Sigmoid colon (tissue), 7 donors: ENCODE data around the gene SLC8A2. TPM values are rescaled to one million over a fixed set of nuclear protein-coding genes. Genes with fewer than 3 reads are reported as not detected.

Experiments
- DNase-seq: peaks from one replicate; pipeline ENCODE4 v3.0.0-alpha.2; 2019
- H3K27ac ChIP-seq, 4 donors: fragments of 200-600 bp; sonication (generic); one replicate each; pipeline ENCODE4 v1.5.1; 2016 to 2019; ENCODE audit warnings: mild to moderate bottlenecking in 1 of 4
- H3K27me3 ChIP-seq, 3 donors: fragments of 200-600 bp; sonication (generic); one replicate each; pipeline ENCODE4 v1.5.1; 2019; ENCODE audit warnings: mild to moderate bottlenecking in 1 of 3
- H3K36me3 ChIP-seq, 4 donors: fragments of 200-600 bp; sonication (generic); one replicate each; pipeline ENCODE4 v1.5.1; 2016 to 2019
- H3K4me1 ChIP-seq, 4 donors: fragments of 200-600 bp; sonication (generic); one replicate each; pipeline ENCODE4 v1.5.1; 2017 to 2019
- H3K4me3 ChIP-seq, 4 donors: fragments of 200-600 bp; sonication (generic); one replicate each; pipeline ENCODE4 v1.5.1; 2017 to 2019; ENCODE audit warnings: mild to moderate bottlenecking in 2 of 4, moderate library complexity in 1 of 4
- H3K9me3 ChIP-seq, 4 donors: fragments of 200-600 bp in 3 of 4; sonication (generic) in 3 of 4; one replicate each; pipeline versions ENCODE4 v1.5.1 to v1.6.1; 2013 to 2019
- CTCF ChIP-seq, 4 experiments: fragments of 450-650 bp in 3 of 4; fragments of 200-600 bp in 1 of 4; IDR thresholded peaks; one replicate each; pipeline ENCODE4 v1.5.1; 2016 to 2019; ENCODE audit warnings: antibody characterized with exemption in 4 of 4, mild to moderate bottlenecking in 3 of 4, moderate library complexity in 2 of 4
- EP300 ChIP-seq, 4 donors: sonication (generic); formaldehyde crosslinking; IDR thresholded peaks; one replicate each; pipeline ENCODE4 v1.6.1; 2017; ENCODE audit warnings: antibody characterized with exemption in 4 of 4
- POLR2A ChIP-seq, 2 donors: fragments of 450-650 bp; IDR thresholded peaks; one replicate each; pipeline ENCODE4 v1.6.1; 2016; ENCODE audit warnings: antibody characterized with exemption in 2 of 2, mild to moderate bottlenecking in 2 of 2, moderate library complexity in 2 of 2
- POLR2AphosphoS5 ChIP-seq, 4 donors: sonication (generic); formaldehyde crosslinking; IDR thresholded peaks; one replicate each; pipeline ENCODE4 v1.6.1; 2017; ENCODE audit warnings: antibody characterized with exemption in 4 of 4
- WGBS, 2 donors: extraction: QIAGEN DNeasy Blood & Tissue Kit; methylation state at CpG; one replicate each; pipeline ENCODE4 v1.1.7; 2013; 5-methylcytosine and 5-hydroxymethylcytosine counted together
- intact Hi-C: fragments of 100-400 bp; cut with DNase I; formaldehyde crosslinking; loops from one replicate; pipeline ENCODE4 v1.15.1; 2023
- polyA plus RNA-seq, 3 donors: library from polyadenylated mRNA; stranded (reverse); fragments of 200-250 nt; gene quantifications; one replicate each; pipeline ENCODE4 v1.2.3, GENCODE V29; 2013
- total RNA-seq, 4 donors: library from RNA; depleted of rRNA; stranded (reverse); fragments of >200 nt; gene quantifications; one replicate each; pipeline ENCODE4 v1.1.0, GENCODE V29; 2016
- donor health status: healthy with polysubstance abuse.
- donor health status: Bipolar disorder and iron deficiency.
- donor health status: healthy.

The SLC8A2 gene
- total and polyA plus RNA-seq, 7 donors: 1.1 to 39.9 (median 10.0) TPM; not detected in 2

- no peak for DNase-seq
- Histone ChIP-seq H3K9me3 (no peaks in the 10 kb centered on the region), H3K4me1 (peaks cover 0 to 15% (median 2%) of the 10 kb centered on the region in 4 donors), H3K27me3 (no peaks in the 10 kb centered on the region), H3K27ac (no peak overlapping the region), H3K36me3 (peaks cover 41 to 87% (median 62%) of the 10 kb centered on the region in 4 donors), H3K4me3 (no peak overlapping the region)
- intact Hi-C loops: no loop called here
- no peak for TF ChIP-seq POLR2A (IDR thresholded peaks at IDR 0.05)
- TF ChIP-seq EP300 (IDR thresholded peaks at IDR 0.05): no peak
- TF ChIP-seq POLR2AphosphoS5 (IDR thresholded peaks at IDR 0.05): no peak
- no peak for TF ChIP-seq CTCF (IDR thresholded peaks at IDR 0.05)
- 93 to 95% methylated on average over 11 of the region's 11 CpGs for WGBS, 2 donors
Measured at GRCh38 chr19:47378246-47378645, 93.4 kb downstream of the SLC8A2 start.

Other genes starting within 250 kb of the SLC8A2 start
- gene BBC3, start 240.7 kb downstream of the SLC8A2 start, total RNA-seq: 1 to 10 TPM; 2.5 to 5.4 (median 4.2) TPM
- 10 to 100 TPM; 16.2 to 39.5 (median 19.7) TPM for gene BBC3, start 240.7 kb downstream of the SLC8A2 start, polyA plus RNA-seq
- gene CCDC9, start 215.4 kb downstream of the SLC8A2 start, total RNA-seq: 10 to 100 TPM; 13.2 to 33.1 (median 20.9) TPM
- 10 to 100 TPM; 16.2 to 42.8 (median 18.7) TPM for gene CCDC9, start 215.4 kb downstream of the SLC8A2 start, polyA plus RNA-seq
- gene INAFM1, start 197.0 kb downstream of the SLC8A2 start, total RNA-seq: 10 to 100 TPM in 3 of 4 donors, 1 to 10 TPM in 1; 8.6 to 16.3 (median 14.8) TPM
- gene INAFM1, start 197.0 kb downstream of the SLC8A2 start, polyA plus RNA-seq: 10 to 100 TPM in 1 of 3 donors, 1 to 10 TPM in 2; 3.0 to 10.7 (median 7.8) TPM
- gene C5AR1, start 162.0 kb downstream of the SLC8A2 start, total RNA-seq: 10 to 100 TPM in 2 of 4 donors, 1 to 10 TPM in 2; 6.9 to 19.4 (median 8.9) TPM
- 10 to 100 TPM in 1 of 3 donors, 1 to 10 TPM in 2; 5.4 to 10.6 (median 6.7) TPM for gene C5AR1, start 162.0 kb downstream of the SLC8A2 start, polyA plus RNA-seq
- gene C5AR2, start 139.7 kb downstream of the SLC8A2 start, total RNA-seq: 1 to 10 TPM; 1.1 to 2.7 (median 1.6) TPM
- 1 to 10 TPM in 1 of 3 donors, under 1 TPM in 2; 0.60 to 1.4 (median 0.69) TPM for gene C5AR2, start 139.7 kb downstream of the SLC8A2 start, polyA plus RNA-seq
- 10 to 100 TPM in 2 of 4 donors, 1 to 10 TPM in 2; 8.6 to 11.9 (median 9.6) TPM for gene DHX34, start 122.6 kb downstream of the SLC8A2 start, total RNA-seq
- 10 to 100 TPM in 1 of 3 donors, 1 to 10 TPM in 2; 3.0 to 12.7 (median 3.7) TPM for gene DHX34, start 122.6 kb downstream of the SLC8A2 start, polyA plus RNA-seq
- gene MEIS3, start 52.4 kb downstream of the SLC8A2 start, total RNA-seq: 10 to 100 TPM; 11.8 to 19.4 (median 13.4) TPM
- 1 to 10 TPM in 2 of 3 donors, under 1 TPM in 1; 0.92 to 7.6 (median 7.2) TPM for gene MEIS3, start 52.4 kb downstream of the SLC8A2 start, polyA plus RNA-seq
- gene KPTN, start 12.3 kb upstream of the SLC8A2 start, total RNA-seq: 10 to 100 TPM in 1 of 4 donors, 1 to 10 TPM in 3; 4.4 to 10.0 (median 4.7) TPM
- gene KPTN, start 12.3 kb upstream of the SLC8A2 start, polyA plus RNA-seq: 10 to 100 TPM in 1 of 3 donors, 1 to 10 TPM in 2; 4.8 to 12.2 (median 8.1) TPM
- gene NAPA, start 43.2 kb upstream of the SLC8A2 start, total RNA-seq: 100 to 1,000 TPM in 1 of 4 donors, 10 to 100 TPM in 3; 84.9 to 167 (median 91.8) TPM
- gene NAPA, start 43.2 kb upstream of the SLC8A2 start, polyA plus RNA-seq: 100 to 1,000 TPM in 2 of 3 donors, 10 to 100 TPM in 1; 94.2 to 139 (median 109) TPM
- 1 to 10 TPM in 3 of 4 donors, not detected in 1; 1.1 to 1.7 (median 1.5) TPM for gene ZNF541, start 101.3 kb upstream of the SLC8A2 start, total RNA-seq
- gene ZNF541, start 101.3 kb upstream of the SLC8A2 start, polyA plus RNA-seq: under 1 TPM in 1 of 3 donors, not detected in 2; 0.22 TPM
- 10 to 100 TPM in 3 of 4 donors, 1 to 10 TPM in 1; 2.9 to 21.6 (median 11.2) TPM for gene BICRA, start 137.2 kb upstream of the SLC8A2 start, total RNA-seq
- gene BICRA, start 137.2 kb upstream of the SLC8A2 start, polyA plus RNA-seq: 10 to 100 TPM in 1 of 3 donors, 1 to 10 TPM in 2; 1.8 to 12.7 (median 2.5) TPM
- gene EHD2, start 241.5 kb upstream of the SLC8A2 start, total RNA-seq: 100 to 1,000 TPM in 1 of 4 donors, 10 to 100 TPM in 3; 41.8 to 184 (median 72.4) TPM
- gene EHD2, start 241.5 kb upstream of the SLC8A2 start, polyA plus RNA-seq: 10 to 100 TPM in 2 of 3 donors, 1 to 10 TPM in 1; 3.5 to 26.7 (median 10.8) TPM